ENCODE data around the gene PRDM16. TPM values are rescaled to one million over a fixed set of nuclear protein-coding genes. Genes with fewer than 3 reads are reported as not detected.

The PRDM16 gene
- polyA plus RNA-seq, 1 of the 3 experiments (the other 2 are of a cell fraction) = not detected

GRCh38 chr1:3426956-3427535 lies 358.0 kb downstream of the PRDM16 start:
- H4K20me1 ChIP-seq (ENCODE audit: insufficient read depth) = no peaks in the 10 kb centered on the region
- peaks cover 8% of the 10 kb centered on the region; the same call in 1 of the 2 replicates for H3K27me3 ChIP-seq (ENCODE audit: insufficient read depth)
- H3K9ac ChIP-seq = no peak overlapping the region
- H3K9me3 ChIP-seq = no peaks in the 10 kb centered on the region
- H3K36me3 ChIP-seq (replicated peaks in 1 of 2; ENCODE audit: control insufficient read depth in 1 of 2, insufficient read depth in 2 of 2, low read length in 1 of 2) = no peaks in the 10 kb centered on the region
- no peak overlapping the region for H3K27ac ChIP-seq (ENCODE audit: low read depth in 2 of 2, low read length in 1 of 2)
- no peaks in the 10 kb centered on the region for H3F3A ChIP-seq (replicated peaks; ENCODE audit: insufficient read depth)
- no peak overlapping the region for H3K4me3 ChIP-seq (ENCODE audit: low read depth in 2 of 2, low read length in 1 of 2)
- H3K79me2 ChIP-seq (ENCODE audit: insufficient read depth) = no peaks in the 10 kb centered on the region
- H3K9me2 ChIP-seq = no peaks in the 10 kb centered on the region
- TF ChIP-seq TCF12 (IDR thresholded peaks at IDR 0.05) (no peak), CTCF (IDR thresholded peaks at IDR 0.05) (no peak), RXRA (IDR thresholded peaks at IDR 0.05; ENCODE audit: borderline replicate concordance, low read depth) (no peak), FOXM1 (IDR thresholded peaks at IDR 0.05; ENCODE audit: low read depth) (no peak), NFIC (IDR thresholded peaks at IDR 0.05; ENCODE audit: borderline replicate concordance) (no peak), RFX5 (IDR thresholded peaks at IDR 0.05; ENCODE audit: low read length) (no peak), CHD2 (IDR thresholded peaks at IDR 0.05; ENCODE audit: low read length, partially characterized antibody) (no peak), PBX3 (IDR thresholded peaks at IDR 0.05) (no peak), FOSL2 (IDR thresholded peaks at IDR 0.05; ENCODE audit: borderline replicate concordance, low read depth) (no peak), SIN3A (IDR thresholded peaks at IDR 0.05; ENCODE audit: borderline replicate concordance, low read depth, low read length) (no peak), POLR2AphosphoS5 (IDR thresholded peaks at IDR 0.05; ENCODE audit: low read depth, low read length) (no peak)
- DNase-seq = no peak
- POLR2A ChIA-PET = no interaction called here
- no peak overlapping the region for H3K4me2 ChIP-seq
- CTCF ChIA-PET = interaction anchor here (0.9 kb wide), 1 partner anchor 192 kb away, joined by 3 read pairs; no protein-coding TSS in a partner anchor
- no peak overlapping the region for H2AFZ ChIP-seq (ENCODE audit: low read depth)
- no peaks in the 10 kb centered on the region for H3K4me1 ChIP-seq (ENCODE audit: control insufficient read depth in 1 of 2, insufficient read depth in 2 of 2, low read depth in 1 of 2, low read length in 1 of 2)
- WGBS (ENCODE audit: low lambda C conversion rate) = 63% methylated on average over 17 of the region's 20 CpGs

- Histone ChIP-seq H4K20me1 (ENCODE audit: insufficient read depth) (no peaks in the 10 kb centered on the region), H3K36me3 (replicated peaks in 1 of 2; ENCODE audit: control insufficient read depth in 1 of 2, insufficient read depth in 2 of 2, low read length in 1 of 2) (no peaks in the 10 kb centered on the region), H3F3A (replicated peaks; ENCODE audit: insufficient read depth) (no peaks in the 10 kb centered on the region), H3K9me2 (no peaks in the 10 kb centered on the region), H3K79me2 (ENCODE audit: insufficient read depth) (no peaks in the 10 kb centered on the region), H3K9me3 (no peaks in the 10 kb centered on the region), H3K27me3 (ENCODE audit: insufficient read depth) (no peaks in the 10 kb centered on the region; the same call in 1 of the 2 replicates), H3K4me2 (no peak overlapping the region), H3K27ac (ENCODE audit: low read depth in 2 of 2, low read length in 1 of 2) (no peak overlapping the region), H3K4me1 (ENCODE audit: control insufficient read depth in 1 of 2, insufficient read depth in 2 of 2, low read depth in 1 of 2, low read length in 1 of 2) (no peaks in the 10 kb centered on the region), H2AFZ (ENCODE audit: low read depth) (no peak overlapping the region), H3K4me3 (ENCODE audit: low read depth in 2 of 2, low read length in 1 of 2) (no peak overlapping the region), H3K9ac (no peak overlapping the region)
- TF ChIP-seq MAX (IDR thresholded peaks at IDR 0.05; ENCODE audit: low read depth) (no peak), FOXM1 (IDR thresholded peaks at IDR 0.05; ENCODE audit: low read depth) (no peak), PBX3 (IDR thresholded peaks at IDR 0.05) (no peak)
- 47% methylated on average over 17 of the region's 43 CpGs for WGBS (ENCODE audit: low lambda C conversion rate)
- ChIA-PET POLR2A (no interaction called here), CTCF (interaction anchor here (0.6 to 1.5 kb wide), 5 partner anchors 15 to 1013 kb away, joined by 3 read pairs; no protein-coding TSS in a partner anchor)
- no peak for DNase-seq
These were observed 359.0 kb downstream of the PRDM16 start for GRCh38 chr1:3427711-3428704.

Measured in SK-N-SH (cell line).